DND-41 (cell line): ENCODE results near the gene CPA2.

Source experiments
- ATAC-seq: fragments of 200-7000 bp; cut with Tn5 transposase; 3 replicates; pipeline ENCODE4 v1.9.1; 2021; ENCODE audit warnings: low read depth; ENCODE audit not compliant: insufficient read depth
- DNase-seq: peaks from one replicate; pipeline ENCODE4 v3.0.0-alpha.2; 2020
- H2AFZ ChIP-seq: 2 replicates; pipeline ENCODE4 v1.6.0; 2012; ENCODE audit warnings: low read depth, low read length
- H3K27ac ChIP-seq: 2 replicates; pipeline ENCODE4 v1.5.1; 2012; ENCODE audit warnings: low read length, inconsistent platforms
- H3K27me3 ChIP-seq: fragments of 200-600 bp; sonication (generic); 2 replicates; pipeline ENCODE4 v1.6.0; 2012; ENCODE audit warnings: low read length, mild to moderate bottlenecking, inconsistent platforms; ENCODE audit not compliant: insufficient read depth, poor library complexity
- H3K36me3 ChIP-seq: 2 replicates; pipeline ENCODE4 v1.5.1; 2012; ENCODE audit warnings: low read length, inconsistent platforms; ENCODE audit not compliant: insufficient read depth
- H3K4me1 ChIP-seq: 2 replicates; pipeline ENCODE4 v1.5.1; 2012; ENCODE audit warnings: mild to moderate bottlenecking, low read length; ENCODE audit not compliant: insufficient read depth
- H3K4me2 ChIP-seq: 2 replicates; pipeline ENCODE4 v1.6.0; 2012; ENCODE audit warnings: mild to moderate bottlenecking, moderate library complexity, low read length, inconsistent platforms; ENCODE audit not compliant: insufficient read depth
- H3K4me3 ChIP-seq, 2 experiments: fragments of 200-600 bp in 1 of 2; shearing (Covaris generic) in 1 of 2; 2 replicates each; pipeline ENCODE4 v1.5.1; 2012 to 2016; ENCODE audit warnings: inconsistent platforms in 2 of 2, low read length in 2 of 2, mild to moderate bottlenecking in 2 of 2, low read depth in 1 of 2, moderate library complexity in 1 of 2
- H3K79me2 ChIP-seq: 2 replicates; pipeline ENCODE4 v1.6.0; 2012; ENCODE audit warnings: low read length, inconsistent platforms; ENCODE audit not compliant: insufficient read depth
- H3K9ac ChIP-seq: 2 replicates; pipeline ENCODE4 v1.6.0; 2012; ENCODE audit warnings: low read depth, mild to moderate bottlenecking, inconsistent platforms, low read length, moderate library complexity
- H3K9me3 ChIP-seq: 2 replicates; pipeline ENCODE4 v1.5.1; 2012; ENCODE audit warnings: low read length, moderate library complexity, mild to moderate bottlenecking, inconsistent platforms; ENCODE audit not compliant: insufficient read depth, severe bottlenecking
- H4K20me1 ChIP-seq: 2 replicates; pipeline ENCODE4 v1.6.0; 2012; ENCODE audit warnings: low read length; ENCODE audit not compliant: insufficient read depth
- EZH2 ChIP-seq: IDR thresholded peaks from 3 replicates; pipeline ENCODE4 v1.6.1; 2012; ENCODE audit warnings: borderline replicate concordance, low read depth, mild to moderate bottlenecking, moderate library complexity, low read length, inconsistent platforms; ENCODE audit not compliant: severe bottlenecking
- TF ChIP-seq, protein P1 (sequence below): IDR thresholded peaks from 2 replicates; pipeline ENCODE4 v1.5.1; 2012; ENCODE audit warnings: borderline replicate concordance, low read length, moderate library complexity, mild to moderate bottlenecking; ENCODE audit not compliant: poor library complexity, severe bottlenecking; ENCODE audit errors: extremely low read depth

CPA2 gene

DNA sequence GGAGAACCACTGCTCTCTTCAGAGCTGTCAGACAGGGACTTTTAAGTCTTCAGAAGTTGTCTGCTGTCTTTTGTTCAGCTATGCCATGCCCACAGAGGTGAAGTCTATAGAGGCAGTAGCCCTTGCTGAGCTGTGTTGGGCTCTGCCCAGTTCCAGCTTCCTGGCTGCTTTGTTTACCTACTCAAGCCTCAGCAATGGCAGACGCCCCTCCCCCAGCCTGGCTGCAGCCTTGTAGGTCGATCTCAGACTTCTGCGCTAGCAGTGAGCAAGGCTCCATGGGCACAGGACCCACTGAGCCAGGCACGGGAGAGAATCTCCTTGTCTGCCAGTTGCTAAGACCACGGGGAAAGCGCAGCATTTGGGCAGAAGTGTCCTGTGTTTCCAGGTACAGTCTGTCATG lies 12.1 kb upstream of the CPA2 start:
- no peak overlapping the region for H3K4me3 ChIP-seq
- no peak for TF ChIP-seq EZH2
- TF ChIP-seq, protein P1, sequence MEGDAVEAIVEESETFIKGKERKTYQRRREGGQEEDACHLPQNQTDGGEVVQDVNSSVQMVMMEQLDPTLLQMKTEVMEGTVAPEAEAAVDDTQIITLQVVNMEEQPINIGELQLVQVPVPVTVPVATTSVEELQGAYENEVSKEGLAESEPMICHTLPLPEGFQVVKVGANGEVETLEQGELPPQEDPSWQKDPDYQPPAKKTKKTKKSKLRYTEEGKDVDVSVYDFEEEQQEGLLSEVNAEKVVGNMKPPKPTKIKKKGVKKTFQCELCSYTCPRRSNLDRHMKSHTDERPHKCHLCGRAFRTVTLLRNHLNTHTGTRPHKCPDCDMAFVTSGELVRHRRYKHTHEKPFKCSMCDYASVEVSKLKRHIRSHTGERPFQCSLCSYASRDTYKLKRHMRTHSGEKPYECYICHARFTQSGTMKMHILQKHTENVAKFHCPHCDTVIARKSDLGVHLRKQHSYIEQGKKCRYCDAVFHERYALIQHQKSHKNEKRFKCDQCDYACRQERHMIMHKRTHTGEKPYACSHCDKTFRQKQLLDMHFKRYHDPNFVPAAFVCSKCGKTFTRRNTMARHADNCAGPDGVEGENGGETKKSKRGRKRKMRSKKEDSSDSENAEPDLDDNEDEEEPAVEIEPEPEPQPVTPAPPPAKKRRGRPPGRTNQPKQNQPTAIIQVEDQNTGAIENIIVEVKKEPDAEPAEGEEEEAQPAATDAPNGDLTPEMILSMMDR: no peak
- H4K20me1 ChIP-seq: no peaks in the 10 kb centered on the region
- H3K36me3 ChIP-seq: no peaks in the 10 kb centered on the region
- H3K9ac ChIP-seq: no peak overlapping the region
- H3K4me1 ChIP-seq: no peaks in the 10 kb centered on the region
- H3K27ac ChIP-seq: no peak overlapping the region
- DNase-seq (no peak), ATAC-seq (no peak)
- no peaks in the 10 kb centered on the region for H3K27me3 ChIP-seq
- H3K79me2 ChIP-seq: no peaks in the 10 kb centered on the region
- no peak overlapping the region for H3K4me2 ChIP-seq
- H3K9me3 ChIP-seq: no peaks in the 10 kb centered on the region
- H2AFZ ChIP-seq: no peak overlapping the region

DNA sequence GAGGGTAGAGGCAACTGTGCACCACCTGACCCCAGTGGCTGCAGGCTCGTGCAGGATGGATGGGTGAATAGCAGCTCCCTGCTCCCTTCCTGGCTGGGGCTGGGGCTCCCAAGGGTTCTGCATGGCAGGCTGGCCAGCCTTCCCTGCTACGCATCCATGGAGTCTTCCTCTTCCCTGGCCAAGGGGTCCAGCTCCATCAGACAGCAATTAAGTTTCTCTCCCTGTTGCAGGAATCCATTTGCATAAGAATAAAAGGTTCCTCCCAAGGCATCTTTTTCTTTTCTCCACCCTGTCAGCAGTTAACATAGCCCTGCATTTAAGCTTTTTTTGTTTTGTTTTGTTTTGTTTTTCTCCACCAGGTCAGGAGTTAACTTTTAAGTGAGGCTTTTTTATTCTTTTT lies 10.0 kb upstream of the CPA2 start:
- H3K79me2 ChIP-seq: no peaks in the 10 kb centered on the region
- H3K27me3 ChIP-seq: no peaks in the 10 kb centered on the region
- DNase-seq: no peak
- no peak overlapping the region for H2AFZ ChIP-seq
- TF ChIP-seq, protein P1: no peak
- TF ChIP-seq EZH2: no peak
- ATAC-seq: no peak
- H4K20me1 ChIP-seq: no peaks in the 10 kb centered on the region
- no peak overlapping the region for H3K4me3 ChIP-seq
- H3K9me3 ChIP-seq: no peaks in the 10 kb centered on the region
- no peak overlapping the region for H3K9ac ChIP-seq
- no peaks in the 10 kb centered on the region for H3K4me1 ChIP-seq
- H3K27ac ChIP-seq: no peak overlapping the region
- H3K4me2 ChIP-seq: no peak overlapping the region
- no peaks in the 10 kb centered on the region for H3K36me3 ChIP-seq

DNA sequence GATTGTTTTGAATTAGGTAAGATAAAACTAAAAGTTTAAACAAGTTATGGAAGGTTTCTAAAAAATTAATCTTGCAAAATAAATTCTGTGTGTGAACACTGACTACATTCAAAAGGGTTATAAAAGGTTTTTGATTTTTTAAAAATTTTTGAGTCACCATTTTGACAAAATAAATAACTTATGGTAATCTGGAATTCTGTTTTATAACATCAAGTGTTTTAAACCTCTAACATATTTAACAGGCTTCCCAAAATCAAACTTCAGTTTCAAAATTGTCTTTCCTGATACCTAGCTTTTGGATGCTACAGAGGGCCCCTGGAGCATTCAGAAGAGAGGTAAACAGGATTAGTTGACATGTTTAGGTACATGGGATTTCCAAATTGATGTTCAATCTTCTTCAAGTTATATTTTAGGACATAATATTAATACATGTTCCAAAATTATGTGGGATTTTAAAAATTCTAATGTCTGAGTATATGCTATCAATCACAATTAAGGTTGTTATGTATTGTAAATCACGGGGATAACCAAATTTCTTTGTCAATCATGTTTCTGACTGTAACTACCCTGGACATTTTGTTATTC lies 8.1 kb upstream of the CPA2 start:
- H3K79me2 ChIP-seq: no peaks in the 10 kb centered on the region
- no peak overlapping the region for H3K27ac ChIP-seq
- peaks cover 7% of the 10 kb centered on the region for H3K27me3 ChIP-seq
- ATAC-seq: no peak
- H3K4me3 ChIP-seq: no peak overlapping the region
- no peak for DNase-seq
- no peak overlapping the region for H2AFZ ChIP-seq
- TF ChIP-seq EZH2: no peak
- TF ChIP-seq, protein P1: no peak
- H3K4me2 ChIP-seq: no peak overlapping the region
- no peaks in the 10 kb centered on the region for H3K9me3 ChIP-seq
- no peaks in the 10 kb centered on the region for H3K36me3 ChIP-seq
- no peaks in the 10 kb centered on the region for H4K20me1 ChIP-seq
- H3K9ac ChIP-seq: no peak overlapping the region
- no peaks in the 10 kb centered on the region for H3K4me1 ChIP-seq

DNA sequence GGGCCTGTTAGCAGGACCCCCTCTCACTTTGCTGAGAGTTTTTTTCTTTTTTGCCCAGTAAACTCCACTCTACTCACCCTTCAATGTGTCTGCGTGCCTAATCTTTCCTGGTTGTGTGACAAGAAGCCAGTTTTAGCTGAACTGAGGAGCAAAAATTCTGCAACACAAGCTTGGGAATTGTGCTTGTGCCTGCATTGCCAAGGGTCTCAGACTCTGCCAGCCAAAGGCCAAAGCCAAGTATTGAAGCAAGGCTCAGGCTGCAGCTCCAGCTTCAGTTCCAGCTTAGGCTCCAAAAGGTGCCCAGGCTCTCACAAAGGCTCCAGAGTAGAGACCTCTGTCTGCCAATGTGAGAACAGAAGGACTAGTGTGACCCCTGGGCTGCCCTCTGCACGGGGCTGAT lies 4.2 kb upstream of the CPA2 start:
- Histone ChIP-seq H3K27ac (no peak overlapping the region), H3K4me2 (no peak overlapping the region), H2AFZ (no peak overlapping the region), H3K4me1 (no peaks in the 10 kb centered on the region), H4K20me1 (no peaks in the 10 kb centered on the region), H3K4me3 (no peak overlapping the region), H3K9me3 (no peaks in the 10 kb centered on the region), H3K27me3 (peaks cover 13% of the 10 kb centered on the region), H3K79me2 (no peaks in the 10 kb centered on the region), H3K9ac (no peak overlapping the region), H3K36me3 (no peaks in the 10 kb centered on the region)
- ATAC-seq (no peak), DNase-seq (no peak)
- no peak for TF ChIP-seq EZH2
- TF ChIP-seq, protein P1: no peak
